Liver (tissue), 9 donors: ENCODE results near the gene HRH1. TPM values are rescaled to one million over a fixed set of nuclear protein-coding genes. Genes with fewer than 3 reads are reported as not detected.

Experiments used
- DNase-seq: peaks from one replicate; pipeline ENCODE4 v3.0.0-alpha.2; 2017; ENCODE audit warnings: low spot score
- H3K27ac ChIP-seq, 2 donors: one replicate each; pipeline ENCODE4 v1.7.0; 2013; ENCODE audit warnings: inconsistent platforms in 2 of 2, low read length in 2 of 2, control low read depth in 1 of 2, low read depth in 1 of 2, mild to moderate bottlenecking in 1 of 2
- H3K27me3 ChIP-seq, 4 donors: one replicate each; pipeline versions ENCODE4 v1.6.1 to v1.7.0; 2013; ENCODE audit warnings: low read length in 3 of 4, inconsistent platforms in 1 of 4, mild to moderate bottlenecking in 1 of 4, moderate library complexity in 1 of 4; ENCODE audit not compliant: control insufficient read depth in 4 of 4, insufficient read depth in 4 of 4
- H3K36me3 ChIP-seq, 4 donors: one replicate each; pipeline versions ENCODE4 v1.6.1 to v1.7.0; 2013; ENCODE audit warnings: low read length in 3 of 4, mild to moderate bottlenecking in 3 of 4, low read depth in 1 of 4, moderate library complexity in 1 of 4; ENCODE audit not compliant: control insufficient read depth in 4 of 4, insufficient read depth in 3 of 4
- H3K4me1 ChIP-seq, 4 donors: one replicate each; pipeline versions ENCODE4 v1.6.1 to v1.7.0; 2013; ENCODE audit warnings: low read length in 3 of 4, mild to moderate bottlenecking in 3 of 4, moderate library complexity in 1 of 4; ENCODE audit not compliant: control insufficient read depth in 4 of 4, insufficient read depth in 4 of 4
- H3K4me3 ChIP-seq, 3 donors: one replicate each; pipeline versions ENCODE4 v1.6.1 to v1.7.0; 2013; ENCODE audit warnings: low read length in 3 of 3, control low read depth in 1 of 3, low read depth in 1 of 3, mild to moderate bottlenecking in 1 of 3
- H3K9ac ChIP-seq, 2 donors: one replicate each; pipeline ENCODE4 v1.7.0; 2013; ENCODE audit warnings: low read length in 2 of 2, mild to moderate bottlenecking in 2 of 2, moderate library complexity in 2 of 2, control low read depth in 1 of 2, low read depth in 1 of 2
- H3K9me3 ChIP-seq, 4 donors: one replicate each; pipeline versions ENCODE4 v1.6.1 to v1.7.0; 2013; ENCODE audit warnings: low read length in 3 of 4; ENCODE audit not compliant: control insufficient read depth in 4 of 4
- CTCF ChIP-seq: fragments of 150-350 bp; IDR thresholded peaks from 2 replicates; pipeline ENCODE4 v1.5.1; 2017; ENCODE audit warnings: improper control_type of control experiment, low read depth, low read length; ENCODE audit not compliant: missing input control
- EGR1 ChIP-seq, 2 donors: IDR thresholded peaks; 2 replicates each; pipeline ENCODE4 v1.6.1; 2016 to 2018; ENCODE audit warnings: antibody characterized with exemption in 2 of 2, low read depth in 2 of 2
- GABPA ChIP-seq, 2 donors: IDR thresholded peaks in 1 of 2; conservative IDR thresholded peaks in 1 of 2; 2 replicates each; pipeline ENCODE4 v1.6.1; 2016; ENCODE audit warnings: antibody characterized with exemption in 2 of 2, mild to moderate bottlenecking in 1 of 2, moderate library complexity in 1 of 2
- HNF4A ChIP-seq, 2 donors: conservative IDR thresholded peaks; 2 replicates each; pipeline ENCODE4 v1.6.1; 2016; ENCODE audit warnings: antibody characterized with exemption in 2 of 2, mild to moderate bottlenecking in 2 of 2
- HNF4G ChIP-seq: IDR thresholded peaks from 2 replicates; pipeline ENCODE4 v1.6.1; 2016; ENCODE audit warnings: antibody characterized with exemption
- JUND ChIP-seq, 2 donors: IDR thresholded peaks; 2 replicates each; pipeline ENCODE4 v1.6.1; 2016; ENCODE audit warnings: antibody characterized with exemption in 2 of 2
- NR2F2 ChIP-seq: IDR thresholded peaks from 2 replicates; pipeline ENCODE4 v1.6.1; 2016; ENCODE audit warnings: antibody characterized with exemption
- SP1 ChIP-seq: IDR thresholded peaks from 2 replicates; pipeline ENCODE4 v1.6.1; 2018; ENCODE audit warnings: antibody characterized with exemption, mild to moderate bottlenecking
- TAF1 ChIP-seq: conservative IDR thresholded peaks from 2 replicates; pipeline ENCODE4 v1.6.1; 2016; ENCODE audit warnings: antibody characterized with exemption, mild to moderate bottlenecking
- ZBTB33 ChIP-seq: IDR thresholded peaks from 2 replicates; pipeline ENCODE4 v1.6.1; 2016; ENCODE audit warnings: antibody characterized with exemption
- WGBS: extraction: QIAGEN DNeasy Blood & Tissue Kit; methylation state at CpG from one replicate; pipeline ENCODE4 v1.1.7; 2013; 5-methylcytosine and 5-hydroxymethylcytosine counted together
- polyA plus RNA-seq, 2 donors: library from polyadenylated mRNA; stranded (reverse) in 1 of 2; unstranded in 1 of 2; fragments of 200-250 nt in 1 of 2; fragments of >200 nt in 1 of 2; fragmentation: Nextera tagmentation in 1 of 2; extraction: Ambion mirVana in 1 of 2; gene quantifications; one replicate each; pipeline versions ENCODE4 v1.2.1 to v1.2.3, GENCODE V29; 2013 to 2015
- total RNA-seq, 2 donors: library from RNA; depleted of rRNA; stranded (reverse); fragments of >200 nt; gene quantifications; one replicate each; pipeline ENCODE4 v1.2.3, GENCODE V29; 2014
- donor health status: healthy.
- donor health status: healthy.
- donor health status: healthy.
- donor health status: healthy.
- donor health status: healthy.

The HRH1 gene
- total and polyA plus RNA-seq, 4 donors = 0.07 to 1.3 (median 0.31) TPM

GRCh38 chr3:11146773-11147660 lies 7.3 kb upstream of the HRH1 start:
- H3K4me3 ChIP-seq = no peak overlapping the region
- no peaks in the 10 kb centered on the region for H3K4me1 ChIP-seq
- no peaks in the 10 kb centered on the region for H3K36me3 ChIP-seq
- no peak overlapping the region for H3K9ac ChIP-seq
- H3K27me3 ChIP-seq = peaks cover 0 to 5% (median 0%) of the 10 kb centered on the region in 4 donors
- WGBS = 71% methylated on average over 6 of the region's 6 CpGs
- H3K27ac ChIP-seq = no peak overlapping the region
- no peak for DNase-seq
- no peaks in the 10 kb centered on the region for H3K9me3 ChIP-seq
- TF ChIP-seq JUND (IDR thresholded peaks at IDR 0.05) = no peak
- no peak for TF ChIP-seq HNF4G
- no peak for TF ChIP-seq SP1
- TF ChIP-seq TAF1 = no peak
- no peak for TF ChIP-seq ZBTB33
- no peak for TF ChIP-seq EGR1 (IDR thresholded peaks at IDR 0.05; ENCODE audit: low read depth in 2 of 2)
- TF ChIP-seq HNF4A (conservative IDR thresholded peaks at IDR 0.05) = no peak

- Histone ChIP-seq H3K9ac (no peak overlapping the region), H3K9me3 (no peaks in the 10 kb centered on the region), H3K27ac (no peak overlapping the region), H3K4me3 (no peak overlapping the region), H3K4me1 (peaks cover 0 to 2% (median 0%) of the 10 kb centered on the region in 4 donors), H3K27me3 (peaks cover 0 to 8% (median 3%) of the 10 kb centered on the region in 4 donors), H3K36me3 (no peaks in the 10 kb centered on the region)
- DNase-seq = no peak
- 82% methylated on average over 7 of the region's 7 CpGs for WGBS
- no peak for TF ChIP-seq ZBTB33
- no peak for TF ChIP-seq NR2F2
- TF ChIP-seq GABPA (IDR thresholded peaks at IDR 0.05 in 1 of 2, conservative IDR thresholded peaks at IDR 0.05 in 1 of 2) = no peak
- no peak for TF ChIP-seq CTCF
- no peak for TF ChIP-seq EGR1 (IDR thresholded peaks at IDR 0.05; ENCODE audit: low read depth in 2 of 2)
- TF ChIP-seq HNF4A (conservative IDR thresholded peaks at IDR 0.05) = no peak
Measured at GRCh38 chr3:11150256-11150655, 4.0 kb upstream of the HRH1 start.
